H1 (cell line): Measurements from ENCODE around the gene GHRHR. TPM values are rescaled to one million over a fixed set of nuclear protein-coding genes. Genes with fewer than 3 reads are reported as not detected.

Experiments used
- MAX ChIP-seq: IDR thresholded peaks from 2 replicates; pipeline ENCODE4 v1.6.1; 2012; ENCODE audit warnings: inconsistent platforms
- RBBP5 ChIP-seq: IDR thresholded peaks from 2 replicates; pipeline ENCODE4 v1.7.1; 2012; ENCODE audit warnings: low read depth, mild to moderate bottlenecking, inconsistent platforms, low read length, moderate library complexity, borderline replicate concordance
- polyA plus RNA-seq, 7 experiments: library from polyadenylated mRNA; depleted of rRNA in 3 of 7; stranded (reverse) in 5 of 7; unstranded in 2 of 7; fragments of >200 nt in 5 of 7; fragments of 200-250 nt in 2 of 7; gene quantifications; 1 replicate in 5 of 7; 2 replicates in 1 of 7; 4 replicates in 1 of 7; pipeline versions ENCODE4 v1.2.1 to v1.2.3, GENCODE V29; 2011 to 2013; ENCODE audit warnings: missing spikeins in 2 of 7, mixed read lengths in 2 of 7
- total RNA-seq: library from RNA; stranded (reverse); fragmentation: NEBNext Ultra II Directional; extraction: Animal tissue kit (Norgen Biotek cat#: 25700); gene quantifications from 2 replicates; pipeline ENCODE4 v1.2.1, GENCODE V29; 2021

The GHRHR gene
- total and polyA plus RNA-seq, 2 of the 8 experiments (the other 6 are each of a cell fraction or from before 2014, with no cell fraction given), result 0.60 to 6.5 TPM

- peak; percentile 48; the same call in 1 of the 2 replicates for TF ChIP-seq MAX
- no peak for TF ChIP-seq RBBP5
- TF ChIP-seq, all 59 proteins: peak for 7
Measured at GRCh38 chr7:30983042-30983913, 19.5 kb downstream of the GHRHR start (continued).
